ACC112 (cell line): ENCODE results near the gene CDH22.

Experiments used
- H2AFZ ChIP-seq: fragments of 200-600 bp; sonication (generic); one replicate; pipeline ENCODE4 v1.6.0; 2017; ENCODE audit warnings: antibody characterized with exemption, low read length; ENCODE audit not compliant: unreplicated experiment
- H3K27ac ChIP-seq: fragments of 200-600 bp; sonication (generic); 2 replicates; pipeline ENCODE4 v1.5.1; 2014; ENCODE audit warnings: low read depth, mild to moderate bottlenecking, antibody characterized with exemption, low read length, moderate library complexity
- H3K27me3 ChIP-seq: fragments of 200-600 bp; sonication (generic); 2 replicates; pipeline ENCODE4 v1.6.1; 2014; ENCODE audit warnings: mild to moderate bottlenecking, antibody characterized with exemption, low read length, moderate library complexity, mixed read lengths; ENCODE audit not compliant: insufficient read depth
- H3K36me3 ChIP-seq: fragments of 200-600 bp; sonication (generic); 2 replicates; pipeline ENCODE4 v1.6.1; 2016; ENCODE audit warnings: mild to moderate bottlenecking, antibody characterized with exemption, low read length, moderate library complexity, mixed read lengths; ENCODE audit not compliant: insufficient read depth
- H3K4me1 ChIP-seq: fragments of 200-600 bp; sonication (generic); one replicate; pipeline ENCODE4 v1.6.1; 2016; ENCODE audit warnings: low read length, mixed read lengths; ENCODE audit not compliant: insufficient read depth, unreplicated experiment, control insufficient read depth
- H3K4me3 ChIP-seq: fragments of 200-600 bp; sonication (generic); 2 replicates; pipeline ENCODE4 v1.5.1; 2014; ENCODE audit warnings: mild to moderate bottlenecking, low read depth, low read length
- H3K79me2 ChIP-seq: fragments of 200-600 bp; sonication (generic); one replicate; pipeline ENCODE4 v1.6.0; 2016; ENCODE audit warnings: low read length; ENCODE audit not compliant: control insufficient read depth, unreplicated experiment, insufficient read depth

Gene CDH22

DNA sequence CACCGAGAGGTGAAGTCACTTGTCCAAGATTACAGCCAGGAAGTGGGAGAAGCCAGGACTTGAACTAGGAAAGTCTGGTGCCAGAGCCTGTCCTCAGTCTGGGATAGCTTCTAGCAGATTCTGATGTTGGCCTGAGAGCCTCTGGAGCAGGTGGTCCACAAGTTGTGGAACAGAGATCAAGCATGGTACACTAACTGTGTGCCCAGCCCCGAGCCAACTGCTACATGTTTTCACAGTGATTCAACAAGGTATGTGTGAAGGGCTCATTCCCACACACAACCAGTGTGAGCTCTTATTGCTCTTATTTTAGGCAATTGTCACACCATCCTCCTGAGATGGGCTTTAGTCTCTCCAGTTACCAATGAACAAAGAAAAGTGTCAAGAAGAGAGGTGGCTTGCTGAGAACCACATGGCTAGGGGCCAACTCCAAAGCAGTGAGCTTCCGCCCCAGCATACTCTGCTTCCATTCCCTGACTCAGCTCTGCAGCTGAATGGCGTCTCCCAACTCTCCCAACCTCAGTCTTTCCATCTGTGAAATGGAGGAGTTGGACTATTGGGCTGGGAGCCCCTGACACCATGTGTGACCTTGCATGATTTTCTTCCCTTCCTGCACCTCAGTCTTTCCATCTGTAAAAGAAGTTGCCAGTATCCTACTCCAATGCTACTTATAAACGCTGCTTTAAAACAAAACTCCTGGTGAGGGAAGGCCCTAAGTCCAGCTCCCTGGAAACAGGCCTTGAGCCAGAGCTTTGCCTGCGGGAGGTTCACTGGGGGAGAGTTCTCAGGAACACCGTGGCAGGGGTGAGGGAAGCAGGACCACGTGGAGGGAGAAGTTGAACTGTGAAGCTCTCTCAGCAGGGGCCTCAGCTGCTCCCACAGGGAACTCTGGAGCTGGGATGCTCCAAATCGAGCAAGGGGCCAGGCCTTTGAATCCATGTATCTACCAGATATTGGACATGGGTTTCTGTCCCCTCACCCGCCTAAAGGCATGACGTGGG is 40.9 kb downstream of the CDH22 start:
- Histone ChIP-seq H3K79me2 (no peaks in the 10 kb centered on the region), H3K4me1 (no peaks in the 10 kb centered on the region), H3K27me3 (peaks cover 81% of the 10 kb centered on the region), H2AFZ (no peak overlapping the region), H3K27ac (no peak overlapping the region), H3K4me3 (no peak overlapping the region), H3K36me3 (no peaks in the 10 kb centered on the region)

DNA sequence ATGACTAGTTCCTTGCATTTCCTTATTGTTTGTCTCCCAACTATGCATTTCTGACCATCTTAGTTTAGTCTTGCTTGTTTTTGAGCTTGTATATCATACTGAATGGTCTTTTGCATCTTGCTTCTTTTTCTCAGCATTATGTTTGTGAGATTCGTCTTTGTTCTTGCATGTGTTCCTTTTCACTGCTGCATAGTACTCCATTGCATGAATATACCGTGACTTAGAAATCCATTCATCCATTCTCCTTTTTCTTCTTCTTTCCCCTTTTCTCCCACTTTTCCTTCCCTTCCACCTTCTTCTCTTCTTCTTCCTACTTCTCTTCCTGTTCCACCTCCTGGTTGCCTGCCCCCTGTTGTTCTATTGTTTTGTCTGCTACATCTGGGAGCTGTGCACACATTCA is 42.8 kb downstream of the CDH22 start:
- Histone ChIP-seq H3K4me3 (no peak overlapping the region), H3K27ac (no peak overlapping the region), H3K36me3 (no peaks in the 10 kb centered on the region), H3K4me1 (no peaks in the 10 kb centered on the region), H3K79me2 (no peaks in the 10 kb centered on the region), H3K27me3 (peaks cover 71% of the 10 kb centered on the region), H2AFZ (no peak overlapping the region)

DNA sequence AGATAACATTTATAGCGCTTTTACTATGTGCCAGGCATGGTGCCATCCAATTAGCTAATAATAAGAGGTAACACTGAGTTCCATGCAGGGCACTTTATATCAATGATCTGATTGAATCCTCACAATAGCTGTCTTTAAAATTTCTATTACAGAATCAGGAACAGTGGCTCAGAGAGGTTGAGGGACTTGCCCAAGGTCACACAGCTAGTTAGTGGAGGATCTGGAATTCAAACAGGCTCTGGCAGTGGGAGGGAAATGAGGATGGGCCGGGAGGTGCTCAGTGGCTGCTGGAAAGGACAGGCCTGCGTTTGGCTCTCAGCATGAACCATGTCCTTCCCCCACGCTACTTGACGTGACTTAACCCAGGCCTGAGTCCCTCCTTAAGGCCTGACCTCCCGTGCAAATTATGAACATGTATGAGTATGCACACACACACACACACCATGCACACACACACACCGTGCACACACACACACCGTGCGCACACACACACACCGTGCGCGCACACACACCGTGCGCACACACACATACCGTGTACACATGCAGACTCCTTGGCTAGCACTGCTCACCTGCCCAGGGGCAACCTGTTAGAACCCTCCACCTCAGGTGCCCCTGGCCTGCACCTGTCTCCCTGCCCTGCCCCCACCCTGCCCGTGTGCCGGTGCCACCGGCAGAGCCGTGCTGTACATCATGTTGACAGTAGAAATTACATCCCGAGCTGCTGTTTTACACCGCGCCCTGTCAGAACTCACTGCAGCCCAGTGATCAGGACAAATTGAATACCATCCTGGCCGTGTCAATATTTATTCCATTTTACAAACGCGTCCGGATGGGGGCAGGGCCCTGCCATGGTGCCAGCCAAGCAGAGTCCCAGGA is 43.7 kb downstream of the CDH22 start:
- H3K4me1 ChIP-seq: no peaks in the 10 kb centered on the region
- no peak overlapping the region for H3K27ac ChIP-seq
- no peak overlapping the region for H2AFZ ChIP-seq
- H3K36me3 ChIP-seq: no peaks in the 10 kb centered on the region
- peaks cover 68% of the 10 kb centered on the region for H3K27me3 ChIP-seq
- no peaks in the 10 kb centered on the region for H3K79me2 ChIP-seq
- no peak overlapping the region for H3K4me3 ChIP-seq

DNA sequence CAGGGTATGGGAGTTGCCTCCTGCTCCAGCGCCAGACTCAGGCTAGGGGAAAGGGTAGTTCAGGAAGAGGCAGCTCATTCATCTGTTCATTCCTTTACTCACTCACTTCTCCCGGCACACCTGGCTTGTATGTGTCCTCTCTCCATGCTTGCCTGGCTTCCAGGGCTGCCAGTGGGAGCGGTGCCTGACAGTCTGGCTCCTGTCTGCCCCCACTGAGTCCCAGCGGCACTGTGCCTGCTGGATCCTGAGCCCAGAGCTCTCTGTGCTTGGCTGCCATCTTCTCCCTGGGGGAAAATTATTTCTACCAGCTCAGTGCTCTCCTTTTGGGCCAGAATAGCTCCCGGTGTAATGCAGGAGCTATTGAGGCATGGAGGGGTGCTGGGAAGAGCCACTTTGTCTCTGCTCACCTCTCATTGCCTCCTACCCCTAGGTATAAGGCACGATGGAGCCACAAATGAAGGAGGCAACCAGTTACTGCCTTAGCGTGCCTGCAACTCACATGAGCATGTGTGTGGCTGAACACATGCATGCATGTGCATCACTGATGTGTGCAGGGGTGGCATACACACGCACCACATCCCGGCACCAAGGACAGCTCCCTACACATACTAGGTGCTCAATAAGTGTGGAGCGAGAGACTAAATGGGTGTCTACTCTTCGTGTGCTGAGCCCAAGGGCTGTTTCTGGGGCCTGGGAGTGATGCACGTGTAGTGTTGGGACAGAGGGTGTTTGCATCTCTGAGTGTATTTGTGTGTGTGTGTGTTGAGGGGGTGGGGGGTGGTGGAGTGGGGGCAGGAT is 46.6 kb downstream of the CDH22 start:
- Histone ChIP-seq H3K4me1 (no peaks in the 10 kb centered on the region), H3K4me3 (no peak overlapping the region), H3K27me3 (peaks cover 66% of the 10 kb centered on the region), H2AFZ (no peak overlapping the region), H3K36me3 (no peaks in the 10 kb centered on the region), H3K79me2 (no peaks in the 10 kb centered on the region), H3K27ac (no peak overlapping the region)

DNA sequence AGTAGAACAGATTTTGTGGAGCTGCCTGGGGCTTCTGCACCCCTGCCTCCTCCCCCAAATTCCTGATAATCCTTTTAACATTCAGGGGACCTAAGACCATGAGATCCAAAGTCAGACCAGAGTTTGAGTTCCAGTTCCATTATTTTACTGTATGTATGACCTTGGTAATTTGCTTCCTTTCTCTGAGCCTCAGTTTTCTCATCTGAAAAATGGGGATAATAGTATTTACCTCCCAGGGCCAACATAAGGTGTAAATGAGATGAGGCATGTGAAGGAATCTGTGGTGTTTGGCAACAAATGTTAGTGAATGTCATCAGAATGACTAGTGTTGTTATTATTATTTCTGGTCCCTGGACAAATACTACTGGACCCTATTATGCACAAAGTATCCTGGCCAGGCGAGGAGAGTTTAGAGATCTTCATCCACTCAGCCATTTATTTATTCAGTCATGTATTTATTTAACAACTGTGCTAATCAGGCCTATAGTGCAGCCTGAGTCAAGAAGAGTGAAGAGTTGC is 47.3 kb downstream of the CDH22 start:
- Histone ChIP-seq H3K27ac (no peak overlapping the region), H3K27me3 (peaks cover 70% of the 10 kb centered on the region), H3K36me3 (no peaks in the 10 kb centered on the region), H3K4me1 (no peaks in the 10 kb centered on the region), H3K4me3 (no peak overlapping the region), H3K79me2 (no peaks in the 10 kb centered on the region), H2AFZ (no peak overlapping the region)

DNA sequence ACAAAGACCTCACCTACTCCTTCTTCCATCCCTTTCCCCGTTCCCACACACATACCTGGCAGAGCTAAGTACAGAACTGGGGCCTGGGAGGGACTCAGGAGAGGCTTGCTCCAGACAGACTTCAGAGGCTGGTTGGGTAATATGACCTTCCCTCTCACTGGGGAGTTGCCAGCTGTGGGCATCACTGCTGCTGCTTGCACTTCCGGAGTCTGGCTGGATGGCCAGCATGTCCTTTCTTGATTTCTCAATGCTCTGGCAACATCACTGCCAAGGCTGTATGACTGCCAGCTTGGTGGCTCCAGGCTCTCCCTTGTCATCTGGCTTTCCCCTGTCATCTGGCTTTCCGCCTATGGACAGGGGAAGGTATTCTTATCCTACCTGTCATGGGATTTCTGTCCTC is 47.8 kb downstream of the CDH22 start:
- Histone ChIP-seq H3K4me1 (no peaks in the 10 kb centered on the region), H3K27ac (no peak overlapping the region), H2AFZ (no peak overlapping the region), H3K36me3 (no peaks in the 10 kb centered on the region), H3K27me3 (peaks cover 68% of the 10 kb centered on the region), H3K79me2 (no peaks in the 10 kb centered on the region), H3K4me3 (no peak overlapping the region)

DNA sequence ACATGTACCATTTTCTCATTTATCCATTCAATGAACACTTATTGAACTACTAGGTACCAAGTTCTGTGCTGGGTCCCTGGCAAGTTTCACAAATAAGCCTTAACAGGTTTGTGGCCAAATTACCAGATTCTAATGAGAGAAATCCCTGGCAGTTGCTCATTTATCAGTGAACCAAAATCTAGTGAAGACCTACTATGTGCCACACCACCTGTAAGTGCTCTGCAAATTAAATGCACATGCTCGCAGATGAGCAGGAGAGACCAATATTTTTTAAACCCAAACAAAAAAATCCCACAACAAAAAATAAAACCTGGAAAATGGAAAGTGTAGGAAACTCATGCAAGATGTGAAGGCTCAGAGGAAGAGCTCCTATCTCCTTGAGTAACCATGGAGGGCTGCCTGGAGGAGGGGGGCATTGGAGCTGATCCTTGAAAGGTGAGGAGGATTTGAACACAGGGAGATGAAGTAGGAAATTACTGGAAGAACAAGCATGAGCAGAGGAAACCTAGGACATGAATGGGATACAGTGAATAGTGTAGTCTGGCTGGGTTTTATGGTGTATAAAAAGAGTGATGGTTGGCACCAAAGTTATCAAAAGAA is 48.9 kb downstream of the CDH22 start:
- Histone ChIP-seq H3K79me2 (no peaks in the 10 kb centered on the region), H3K4me1 (no peaks in the 10 kb centered on the region), H3K4me3 (no peak overlapping the region), H2AFZ (no peak overlapping the region), H3K36me3 (no peaks in the 10 kb centered on the region), H3K27me3 (peaks cover 64% of the 10 kb centered on the region), H3K27ac (no peak overlapping the region)

DNA sequence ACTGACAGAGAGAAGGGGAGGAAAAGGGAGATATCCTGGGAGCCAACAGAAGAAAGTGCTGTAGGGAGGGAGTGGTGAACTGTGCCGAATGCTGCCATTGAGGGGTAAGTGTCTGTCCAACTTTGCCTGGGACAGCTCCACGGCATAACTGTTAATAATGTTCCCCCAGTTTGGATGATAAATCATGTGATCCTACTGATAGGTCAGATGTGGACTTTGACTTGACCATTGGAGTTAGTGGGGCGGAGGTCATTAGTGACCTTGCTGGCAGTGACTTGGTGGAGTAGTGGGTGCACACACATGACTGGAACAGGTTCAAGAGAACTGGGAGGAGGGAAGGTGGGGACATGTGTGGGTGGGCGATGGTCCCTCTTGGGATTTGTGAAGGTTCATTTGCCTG is 50.4 kb downstream of the CDH22 start:
- Histone ChIP-seq H3K27me3 (peaks cover 54% of the 10 kb centered on the region), H3K27ac (no peak overlapping the region), H3K79me2 (no peaks in the 10 kb centered on the region), H3K36me3 (no peaks in the 10 kb centered on the region), H3K4me1 (no peaks in the 10 kb centered on the region), H2AFZ (no peak overlapping the region), H3K4me3 (no peak overlapping the region)

DNA sequence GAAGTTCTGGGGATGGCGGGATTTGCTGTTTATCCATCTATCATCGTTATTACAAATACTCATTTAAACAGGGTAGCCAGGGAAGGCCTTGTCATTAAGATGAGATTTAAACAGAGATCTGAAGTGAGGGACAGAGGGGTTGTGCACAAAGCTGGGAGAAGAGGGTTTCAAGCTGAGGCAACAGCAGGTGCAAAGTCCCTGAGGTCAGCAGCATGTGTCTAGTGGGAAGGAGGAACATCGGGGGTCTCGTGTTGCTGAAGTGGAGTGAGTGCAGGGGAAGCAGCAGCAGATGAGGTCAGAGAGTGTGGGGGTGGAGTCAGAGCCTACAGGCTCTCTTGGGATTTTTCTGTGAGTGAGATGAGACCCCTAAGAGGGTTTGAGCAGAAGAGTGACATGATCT is 52.0 kb downstream of the CDH22 start:
- Histone ChIP-seq H3K36me3 (no peaks in the 10 kb centered on the region), H3K27me3 (peaks cover 63% of the 10 kb centered on the region), H3K79me2 (no peaks in the 10 kb centered on the region), H3K27ac (no peak overlapping the region), H3K4me1 (no peaks in the 10 kb centered on the region), H3K4me3 (no peak overlapping the region), H2AFZ (no peak overlapping the region)
